Colonic mucosa (tissue), 4 donors: ENCODE measurements around the gene DYSF. TPM values are rescaled to one million over a fixed set of nuclear protein-coding genes. Genes with fewer than 3 reads are reported as not detected.

Experiments
- DNase-seq: peaks from one replicate; pipeline ENCODE4 v3.0.0-alpha.2; 2020
- H3K27ac ChIP-seq: fragments of 200-600 bp; one replicate; pipeline ENCODE4 v1.8.0; 2021
- H3K27me3 ChIP-seq: fragments of 200-600 bp; one replicate; pipeline ENCODE4 v1.8.0; 2021
- H3K36me3 ChIP-seq: fragments of 200-600 bp; one replicate; pipeline ENCODE4 v1.8.0; 2021
- H3K4me1 ChIP-seq: fragments of 200-600 bp; one replicate; pipeline ENCODE4 v1.8.0; 2021; ENCODE audit warnings: mild to moderate bottlenecking
- H3K4me3 ChIP-seq: fragments of 200-600 bp; one replicate; pipeline ENCODE4 v1.8.0; 2021
- H3K9ac ChIP-seq, 2 donors: one replicate each; pipeline ENCODE4 v1.7.0; 2013; ENCODE audit warnings: control low read depth in 2 of 2, low read depth in 2 of 2, low read length in 2 of 2
- H3K9me3 ChIP-seq: fragments of 200-600 bp; one replicate; pipeline ENCODE4 v1.8.0; 2021
- CTCF ChIP-seq: fragments of 200-600 bp; IDR thresholded peaks from one replicate; pipeline ENCODE4 v1.8.0; 2022; ENCODE audit warnings: antibody characterized with exemption, mild to moderate bottlenecking
- intact Hi-C: fragments of 100-400 bp; cut with DNase I; formaldehyde crosslinking; loops from one replicate; pipeline ENCODE4 v1.14.1; 2022
- total RNA-seq, 2 donors: library from RNA; stranded (reverse); fragmentation: NEBNext Ultra II Directional in 1 of 2; extraction: Animal tissue kit (Norgen Biotek cat#: 25700) in 1 of 2; gene quantifications; one replicate each; pipeline ENCODE4 v1.2.1, GENCODE V29; 2021
- donor health status: healthy.
- donor health status: DM: no; HTN: no; CAD: no.
- donor health status: DM: no; HTN: no; CAD: no.

The DYSF gene
- total RNA-seq, 2 donors from 2014 or later, result 2.4 to 7.5 TPM

- intact Hi-C loops, result no loop called here
- H3K4me3 ChIP-seq, result no peak overlapping the region
- H3K36me3 ChIP-seq, result no peaks in the 10 kb centered on the region
- no peaks in the 10 kb centered on the region for H3K27me3 ChIP-seq
- TF ChIP-seq CTCF, result no peak
- no peaks in the 10 kb centered on the region for H3K9me3 ChIP-seq
- no peak for DNase-seq
- H3K4me1 ChIP-seq, result no peaks in the 10 kb centered on the region
- H3K9ac ChIP-seq, result no peak overlapping the region
- H3K27ac ChIP-seq, result no peak overlapping the region
Observed at GRCh38 chr2:71602581-71602980, 149.2 kb downstream of the DYSF start.

GRCh38 chr2:71603311-71603811 is 150.0 kb downstream of the DYSF start:
- Histone ChIP-seq H3K4me3 (no peak overlapping the region), H3K9ac (no peak overlapping the region), H3K27ac (no peak overlapping the region), H3K9me3 (no peaks in the 10 kb centered on the region), H3K27me3 (no peaks in the 10 kb centered on the region), H3K4me1 (no peaks in the 10 kb centered on the region), H3K36me3 (no peaks in the 10 kb centered on the region)
- no peak for DNase-seq
- TF ChIP-seq CTCF, result no peak
- intact Hi-C loops, result no loop called here

- no peaks in the 10 kb centered on the region for H3K36me3 ChIP-seq
- H3K27me3 ChIP-seq, result no peaks in the 10 kb centered on the region
- intact Hi-C loops, result no loop called here
- H3K27ac ChIP-seq, result no peak overlapping the region
- no peak overlapping the region for H3K4me3 ChIP-seq
- DNase-seq, result no peak
- no peaks in the 10 kb centered on the region for H3K9me3 ChIP-seq
- TF ChIP-seq CTCF, result no peak
- H3K4me1 ChIP-seq, result no peaks in the 10 kb centered on the region
- H3K9ac ChIP-seq, result no peak overlapping the region
Observed at GRCh38 chr2:71603851-71604725, 150.7 kb downstream of the DYSF start.

GRCh38 chr2:71604726-71605120 is 151.4 kb downstream of the DYSF start:
- Histone ChIP-seq H3K4me3 (no peak overlapping the region), H3K27ac (no peak overlapping the region), H3K4me1 (no peaks in the 10 kb centered on the region), H3K27me3 (no peaks in the 10 kb centered on the region), H3K36me3 (no peaks in the 10 kb centered on the region), H3K9ac (no peak overlapping the region), H3K9me3 (no peaks in the 10 kb centered on the region)
- DNase-seq, result no peak
- TF ChIP-seq CTCF, result no peak
- intact Hi-C loops, result no loop called here

- H3K4me3 ChIP-seq, result no peak overlapping the region
- no peaks in the 10 kb centered on the region for H3K27me3 ChIP-seq
- no peak for TF ChIP-seq CTCF
- intact Hi-C loops, result no loop called here
- no peak for DNase-seq
- H3K27ac ChIP-seq, result no peak overlapping the region
- H3K4me1 ChIP-seq, result no peaks in the 10 kb centered on the region
- H3K9me3 ChIP-seq, result no peaks in the 10 kb centered on the region
- H3K36me3 ChIP-seq, result no peaks in the 10 kb centered on the region
- H3K9ac ChIP-seq, result no peak overlapping the region
Observed at GRCh38 chr2:71605173-71605641, 151.8 kb downstream of the DYSF start.
